Neural cell (in vitro differentiated cells): ENCODE data around the gene SECISBP2.

Experiments
- CTCF ChIP-seq: fragments of 450-650 bp; IDR thresholded peaks from 2 replicates; pipeline ENCODE4 v1.5.1; 2014; ENCODE audit warnings: antibody characterized with exemption, mild to moderate bottlenecking, moderate library complexity; ENCODE audit not compliant: poor library complexity, severe bottlenecking
- EZH2 ChIP-seq: fragments of 200-600, 300-800 bp; shearing (Covaris generic), sonication (generic); IDR thresholded peaks from 2 replicates; pipeline ENCODE4 v1.6.1; 2014; ENCODE audit warnings: antibody characterized with exemption, low read length, borderline replicate concordance, mild to moderate bottlenecking; ENCODE audit not compliant: insufficient read depth, poor library complexity, severe bottlenecking
- MXI1 ChIP-seq: fragments of 450-650 bp; conservative IDR thresholded peaks from 2 replicates; pipeline ENCODE4 v1.6.1; 2014; ENCODE audit warnings: antibody characterized with exemption, mild to moderate bottlenecking; ENCODE audit not compliant: poor library complexity, severe bottlenecking
- POLR2AphosphoS5 ChIP-seq: IDR thresholded peaks from 2 replicates; pipeline ENCODE4 v1.6.1; 2012

GRCh38 chr9:89388084-89388867 lies 70.0 kb downstream of the SECISBP2 start:
- TF ChIP-seq CTCF, result no peak
- no peak for TF ChIP-seq MXI1
- TF ChIP-seq EZH2, result no peak
- TF ChIP-seq POLR2AphosphoS5, result no peak
